Measurements from ENCODE around the gene TGFB2.

TGFB2 gene

GRCh38 chr1:218409946-218410510 is 64.9 kb downstream of the TGFB2 start:
- DNase-seq (no peak), ATAC-seq (no peak)
- Mint-ChIP-seq H3K9me3 (no peaks in the 10 kb centered on the region), H3K4me3 (no peak overlapping the region), H3K27me3 (peaks cover 31% of the 10 kb centered on the region), H3K27ac (no peak overlapping the region), H3K4me1 (no peaks in the 10 kb centered on the region)

GRCh38 chr1:218411101-218411500 is 66.0 kb downstream of the TGFB2 start:
- Mint-ChIP-seq H3K27ac (peak overlapping the region in 1 of 2 donors; percentile 7), H3K27me3 (peaks cover 26% of the 10 kb centered on the region), H3K9me3 (no peaks in the 10 kb centered on the region), H3K4me1 (no peaks in the 10 kb centered on the region), H3K4me3 (no peak overlapping the region)
- DNase-seq (no peak), ATAC-seq (no peak)

GRCh38 chr1:218412171-218412570 is 67.0 kb downstream of the TGFB2 start:
- Mint-ChIP-seq H3K4me3 (no peak overlapping the region), H3K9me3 (peaks cover 0 to 6% of the 10 kb centered on the region in 2 donors), H3K27ac (no peak overlapping the region), H3K4me1 (no peaks in the 10 kb centered on the region), H3K27me3 (peaks cover 29% of the 10 kb centered on the region)
- ATAC-seq (no peak), DNase-seq (no peak)

- H3K9me3 Mint-ChIP-seq: peaks cover 0 to 15% of the 10 kb centered on the region in 2 donors
- H3K4me1 Mint-ChIP-seq: no peaks in the 10 kb centered on the region
- H3K27ac Mint-ChIP-seq: no peak overlapping the region
- H3K4me3 Mint-ChIP-seq: no peak overlapping the region
- DNase-seq (no peak), ATAC-seq (no peak)
- peaks cover 29% of the 10 kb centered on the region for H3K27me3 Mint-ChIP-seq
These were observed 68.0 kb downstream of the TGFB2 start for GRCh38 chr1:218413179-218413578.

GRCh38 chr1:218414060-218414728 is 69.1 kb downstream of the TGFB2 start:
- Mint-ChIP-seq H3K27me3 (peaks cover 26% of the 10 kb centered on the region), H3K27ac (no peak overlapping the region), H3K4me1 (no peaks in the 10 kb centered on the region), H3K9me3 (peaks cover 0 to 26% of the 10 kb centered on the region in 2 donors), H3K4me3 (no peak overlapping the region)
- ATAC-seq: no peak
- no peak for DNase-seq

GRCh38 chr1:218415726-218416125 is 70.6 kb downstream of the TGFB2 start:
- no peaks in the 10 kb centered on the region for H3K4me1 Mint-ChIP-seq
- DNase-seq: no peak
- peaks cover 15% of the 10 kb centered on the region for H3K27me3 Mint-ChIP-seq
- no peak overlapping the region for H3K4me3 Mint-ChIP-seq
- peaks cover 0 to 29% of the 10 kb centered on the region in 2 donors for H3K9me3 Mint-ChIP-seq
- no peak overlapping the region for H3K27ac Mint-ChIP-seq
- ATAC-seq: no peak

- ATAC-seq (no peak), DNase-seq (no peak)
- Mint-ChIP-seq H3K4me3 (no peak overlapping the region), H3K9me3 (peaks cover 0 to 29% of the 10 kb centered on the region in 2 donors), H3K27me3 (peaks cover 19% of the 10 kb centered on the region), H3K4me1 (no peaks in the 10 kb centered on the region), H3K27ac (no peak overlapping the region)
These were observed 76.4 kb downstream of the TGFB2 start for GRCh38 chr1:218421531-218421930.

GRCh38 chr1:218424502-218424901 is 79.4 kb downstream of the TGFB2 start:
- Mint-ChIP-seq H3K4me1 (no peaks in the 10 kb centered on the region), H3K9me3 (peaks cover 0 to under 1% of the 10 kb centered on the region in 2 donors), H3K4me3 (no peak overlapping the region), H3K27me3 (peaks cover 13% of the 10 kb centered on the region), H3K27ac (no peak overlapping the region)
- DNase-seq (no peak), ATAC-seq (no peak)

- Mint-ChIP-seq H3K4me3 (no peak overlapping the region), H3K27ac (no peak overlapping the region), H3K9me3 (no peaks in the 10 kb centered on the region), H3K27me3 (peaks cover 7% of the 10 kb centered on the region), H3K4me1 (no peaks in the 10 kb centered on the region)
- no peak for DNase-seq
- no peak for ATAC-seq
These were observed 80.7 kb downstream of the TGFB2 start for GRCh38 chr1:218425647-218426342.

GRCh38 chr1:218426343-218426657 is 81.2 kb downstream of the TGFB2 start:
- no peak for ATAC-seq
- H3K27me3 Mint-ChIP-seq: peaks cover 6% of the 10 kb centered on the region
- DNase-seq: no peak
- H3K4me3 Mint-ChIP-seq: no peak overlapping the region
- no peak overlapping the region for H3K27ac Mint-ChIP-seq
- H3K4me1 Mint-ChIP-seq: no peaks in the 10 kb centered on the region
- H3K9me3 Mint-ChIP-seq: no peaks in the 10 kb centered on the region

- ATAC-seq (no peak), DNase-seq (no peak)
- Mint-ChIP-seq H3K27ac (no peak overlapping the region), H3K27me3 (peaks cover 15% of the 10 kb centered on the region), H3K4me1 (no peaks in the 10 kb centered on the region), H3K4me3 (no peak overlapping the region), H3K9me3 (no peaks in the 10 kb centered on the region)
These were observed 84.2 kb downstream of the TGFB2 start for GRCh38 chr1:218429301-218429700.

GRCh38 chr1:218430346-218430745 is 85.2 kb downstream of the TGFB2 start:
- Mint-ChIP-seq H3K27me3 (peaks cover 17% of the 10 kb centered on the region), H3K27ac (no peak overlapping the region), H3K4me1 (no peaks in the 10 kb centered on the region), H3K9me3 (no peaks in the 10 kb centered on the region), H3K4me3 (no peak overlapping the region)
- DNase-seq (no peak), ATAC-seq (no peak)

- DNase-seq (no peak), ATAC-seq (no peak)
- Mint-ChIP-seq H3K27ac (no peak overlapping the region), H3K9me3 (no peaks in the 10 kb centered on the region), H3K4me1 (no peaks in the 10 kb centered on the region), H3K4me3 (no peak overlapping the region), H3K27me3 (peaks cover 17% of the 10 kb centered on the region)
These were observed 85.7 kb downstream of the TGFB2 start for GRCh38 chr1:218430822-218431221.

- ATAC-seq: no peak
- Mint-ChIP-seq H3K27ac (no peak overlapping the region), H3K27me3 (peaks cover 17% of the 10 kb centered on the region), H3K9me3 (no peaks in the 10 kb centered on the region), H3K4me1 (no peaks in the 10 kb centered on the region), H3K4me3 (no peak overlapping the region)
- no peak for DNase-seq
These were observed 86.3 kb downstream of the TGFB2 start for GRCh38 chr1:218431476-218431875.

GRCh38 chr1:218433744-218434143 is 88.6 kb downstream of the TGFB2 start:
- Mint-ChIP-seq H3K9me3 (no peaks in the 10 kb centered on the region), H3K27me3 (peaks cover 17% of the 10 kb centered on the region), H3K4me1 (no peaks in the 10 kb centered on the region), H3K27ac (no peak overlapping the region), H3K4me3 (no peak overlapping the region)
- ATAC-seq (no peak), DNase-seq (no peak)

GRCh38 chr1:218435528-218435927 is 90.4 kb downstream of the TGFB2 start:
- no peak overlapping the region for H3K27ac Mint-ChIP-seq
- DNase-seq (no peak), ATAC-seq (no peak)
- H3K4me1 Mint-ChIP-seq: no peaks in the 10 kb centered on the region
- peaks cover 18% of the 10 kb centered on the region for H3K27me3 Mint-ChIP-seq
- no peak overlapping the region for H3K4me3 Mint-ChIP-seq
- no peaks in the 10 kb centered on the region for H3K9me3 Mint-ChIP-seq

All from stimulated activated naive CD8-positive, alpha-beta T cell treated with anti-CD3 and anti-CD28 coated beads, Interleukin-15, amount 100 ng/mL, for 72 hours (primary cell).